ENCODE measurements around the gene MAN2A1.

Gene MAN2A1

GRCh38 chr5:109849478-109850088, 159.9 kb downstream of the MAN2A1 start:
- H3K27ac ChIP-seq (ENCODE audit: extremely low read depth, low read depth, low read length): no peak overlapping the region
- TF ChIP-seq ZNF112 (tag by site-specific recombination; IDR thresholded peaks at IDR 0.05) (no peak), AEBP2 (tag by site-specific recombination; IDR thresholded peaks at IDR 0.05; ENCODE audit: borderline replicate concordance) (no peak), ZNF830 (tag by site-specific recombination; IDR thresholded peaks at IDR 0.05; ENCODE audit: low read depth) (no peak)
- CTCF ChIA-PET: interaction anchor here (0.6 to 0.7 kb wide), 2 partner anchors 10 to 64 kb away, joined by 3 read pairs; no protein-coding TSS in a partner anchor
- H3K9me3 ChIP-seq (ENCODE audit: control insufficient read depth, insufficient read depth, low read depth, low read length): no peaks in the 10 kb centered on the region
- H3K36me3 ChIP-seq (ENCODE audit: control insufficient read depth in 2 of 2, insufficient read depth in 1 of 2, low read length in 2 of 2): peaks cover 0 to 40% of the 10 kb centered on the region in 2 experiments; a peak in 2 of 3 replicates
- no peak overlapping the region for H3K4me3 ChIP-seq (ENCODE audit: low read depth, low read length)
- POLR2A ChIA-PET: no interaction called here
- peaks cover 9% of the 10 kb centered on the region; the same call in 1 of the 2 replicates for H3K4me1 ChIP-seq (ENCODE audit: control insufficient read depth, insufficient read depth, low read length)

GRCh38 chr5:109852371-109853155, 162.8 kb downstream of the MAN2A1 start:
- Histone ChIP-seq H3K9me3 (ENCODE audit: control insufficient read depth, insufficient read depth, low read depth, low read length) (no peaks in the 10 kb centered on the region), H3K4me1 (ENCODE audit: control insufficient read depth, insufficient read depth, low read length) (peaks cover 9% of the 10 kb centered on the region; the same call in 1 of the 2 replicates), H3K4me3 (ENCODE audit: low read depth, low read length) (no peak overlapping the region), H3K36me3 (ENCODE audit: control insufficient read depth in 2 of 2, insufficient read depth in 1 of 2, low read length in 2 of 2) (peaks cover 0 to 29% of the 10 kb centered on the region in 2 experiments; a peak in 2 of 3 replicates), H3K27ac (ENCODE audit: extremely low read depth, low read depth, low read length) (no peak overlapping the region)
- POLR2A ChIA-PET: no interaction called here
- no peak for TF ChIP-seq GLI4 (tag by site-specific recombination; IDR thresholded peaks at IDR 0.05)
- TF ChIP-seq ZNF664 (tag by site-specific recombination; IDR thresholded peaks at IDR 0.05): peak; percentile 32; the same call in 1 of the 2 replicates
- CTCF ChIA-PET: no interaction called here

- no peak for TF ChIP-seq KLF8 (tag by site-specific recombination; IDR thresholded peaks at IDR 0.05)
- no peak for TF ChIP-seq ZNF121 (tag by site-specific recombination; IDR thresholded peaks at IDR 0.05)
- no peak for TF ChIP-seq ZNF157 (tag by site-specific recombination; IDR thresholded peaks at IDR 0.05)
- no peak for TF ChIP-seq ZNF223 (tag by site-specific recombination; IDR thresholded peaks at IDR 0.05)
- no peak for TF ChIP-seq ATF2 (tag by site-specific recombination; IDR thresholded peaks at IDR 0.05; ENCODE audit: low read depth)
- TF ChIP-seq KLF17 (tag by site-specific recombination; IDR thresholded peaks at IDR 0.05): no peak
- TF ChIP-seq ZNF837 (tag by site-specific recombination; IDR thresholded peaks at IDR 0.05): no peak
- TF ChIP-seq ZNF544 (tag by site-specific recombination; IDR thresholded peaks at IDR 0.05): no peak
- TF ChIP-seq ZNF660 (tag by site-specific recombination; IDR thresholded peaks at IDR 0.05): no peak
- TF ChIP-seq ZNF521 (tag by site-specific recombination; IDR thresholded peaks at IDR 0.05): no peak
- TF ChIP-seq ZNF555 (tag by site-specific recombination; conservative IDR thresholded peaks at IDR 0.05): no peak
- TF ChIP-seq PRDM1 (tag by site-specific recombination; IDR thresholded peaks at IDR 0.05): no peak
- TF ChIP-seq GFI1B (tag by site-specific recombination; IDR thresholded peaks at IDR 0.05): no peak
- TF ChIP-seq PRDM4 (tag by site-specific recombination; IDR thresholded peaks at IDR 0.05): no peak
- no peak for TF ChIP-seq ZNF341 (tag by site-specific recombination; IDR thresholded peaks at IDR 0.05; ENCODE audit: low read depth)
- no peak for TF ChIP-seq ZNF221 (tag by site-specific recombination; IDR thresholded peaks at IDR 0.05; ENCODE audit: borderline replicate concordance)
- no peak for TF ChIP-seq ZNF704 (tag by site-specific recombination; IDR thresholded peaks at IDR 0.05)
- peaks cover 9% of the 10 kb centered on the region; the same call in 1 of the 2 replicates for H3K4me1 ChIP-seq (ENCODE audit: control insufficient read depth, insufficient read depth, low read length)
- H3K36me3 ChIP-seq (ENCODE audit: control insufficient read depth in 2 of 2, insufficient read depth in 1 of 2, low read length in 2 of 2): peaks cover 0 to 24% of the 10 kb centered on the region in 2 experiments; a peak in 2 of 3 replicates
- H3K4me3 ChIP-seq (ENCODE audit: low read depth, low read length): no peak overlapping the region
- H3K9me3 ChIP-seq (ENCODE audit: control insufficient read depth, insufficient read depth, low read depth, low read length): no peaks in the 10 kb centered on the region
- ChIA-PET CTCF (interaction anchor here (0.7 kb wide), 1 partner anchor 9 kb away, joined by 4 read pairs; no protein-coding TSS in a partner anchor), POLR2A (no interaction called here)
- H3K27ac ChIP-seq (ENCODE audit: extremely low read depth, low read depth, low read length): no peak overlapping the region
Observed at GRCh38 chr5:109853377-109853776, 163.7 kb downstream of the MAN2A1 start.
